Mesenchymal stem cell (in vitro differentiated cells and primary cell): Measurements from ENCODE around the gene HEYL. TPM values are rescaled to one million over a fixed set of nuclear protein-coding genes. Genes with fewer than 3 reads are reported as not detected.

Source experiments
- DNase-seq: peaks from one replicate; pipeline ENCODE4 v3.0.0-alpha.2; 2013
- H2AFZ ChIP-seq: one replicate; pipeline ENCODE4 v1.6.1; 2013; ENCODE audit warnings: low read depth, mild to moderate bottlenecking, control low read depth, inconsistent platforms, low read length, moderate library complexity
- H2AK5ac ChIP-seq: 2 replicates; pipeline ENCODE4 v1.6.1; 2013; ENCODE audit warnings: low read length, moderate library complexity, mild to moderate bottlenecking, inconsistent platforms; ENCODE audit not compliant: severe bottlenecking
- H2BK120ac ChIP-seq: one replicate; pipeline ENCODE4 v1.6.1; 2013; ENCODE audit warnings: low read depth, mild to moderate bottlenecking, inconsistent platforms, low read length, moderate library complexity
- H2BK12ac ChIP-seq, 2 experiments: one replicate each; pipeline ENCODE4 v1.6.1; 2013; ENCODE audit warnings: inconsistent platforms in 2 of 2, low read length in 2 of 2, mild to moderate bottlenecking in 2 of 2, moderate library complexity in 2 of 2, control low read depth in 1 of 2
- H2BK15ac ChIP-seq: one replicate; pipeline ENCODE4 v1.6.1; 2013; ENCODE audit warnings: mild to moderate bottlenecking, low read depth, inconsistent platforms; ENCODE audit not compliant: poor library complexity, severe bottlenecking
- H2BK5ac ChIP-seq: 2 replicates; pipeline ENCODE4 v1.6.1; 2013; ENCODE audit warnings: low read depth, mild to moderate bottlenecking, low read length, control low read depth, inconsistent platforms; ENCODE audit not compliant: poor library complexity, severe bottlenecking
- H3K14ac ChIP-seq, 2 experiments: one replicate each; pipeline ENCODE4 v1.6.1; 2013; ENCODE audit warnings: inconsistent platforms in 2 of 2, low read length in 2 of 2, control low read depth in 1 of 2, mild to moderate bottlenecking in 1 of 2, moderate library complexity in 1 of 2
- H3K18ac ChIP-seq, 2 experiments: one replicate each; pipeline ENCODE4 v1.6.1; 2013; ENCODE audit warnings: inconsistent platforms in 2 of 2, low read length in 2 of 2, control low read depth in 1 of 2, low read depth in 1 of 2, mild to moderate bottlenecking in 1 of 2
- H3K23ac ChIP-seq, 2 experiments: one replicate each; pipeline ENCODE4 v1.6.1; 2013; ENCODE audit warnings: inconsistent platforms in 2 of 2, low read length in 2 of 2, mild to moderate bottlenecking in 2 of 2, moderate library complexity in 2 of 2, control low read depth in 1 of 2
- H3K27ac ChIP-seq: 2 replicates; pipeline ENCODE4 v1.5.1; 2013; ENCODE audit warnings: mild to moderate bottlenecking, moderate library complexity, low read length, control low read depth, inconsistent platforms; ENCODE audit not compliant: poor library complexity, severe bottlenecking
- H3K27me3 ChIP-seq, 2 experiments: 2 replicates each; pipeline versions ENCODE4 v1.6.1 to v1.7.0; 2013; ENCODE audit warnings: low read length in 2 of 2, mild to moderate bottlenecking in 2 of 2, moderate library complexity in 2 of 2, control low read depth in 1 of 2, inconsistent platforms in 1 of 2; ENCODE audit not compliant: control insufficient read depth in 1 of 2, insufficient read depth in 1 of 2
- H3K36me3 ChIP-seq, 2 experiments: 2 replicates each; pipeline versions ENCODE4 v1.6.1 to v1.7.0; 2013; ENCODE audit warnings: low read length in 2 of 2, control low read depth in 1 of 2, inconsistent platforms in 1 of 2, low read depth in 1 of 2, mild to moderate bottlenecking in 1 of 2; ENCODE audit not compliant: insufficient read depth in 2 of 2, control insufficient read depth in 1 of 2
- H3K4ac ChIP-seq, 2 experiments: one replicate each; pipeline ENCODE4 v1.6.1; 2013; ENCODE audit warnings: inconsistent platforms in 2 of 2, low read length in 2 of 2, mild to moderate bottlenecking in 2 of 2, moderate library complexity in 2 of 2, control low read depth in 1 of 2, low read depth in 1 of 2
- H3K4me1 ChIP-seq: 2 replicates; pipeline ENCODE4 v1.6.1; 2013; ENCODE audit warnings: low read depth, low read length, control low read depth; ENCODE audit not compliant: control insufficient read depth, insufficient read depth
- H3K4me2 ChIP-seq: 2 replicates; pipeline ENCODE4 v1.6.1; 2013; ENCODE audit warnings: low read length, mild to moderate bottlenecking, inconsistent platforms; ENCODE audit not compliant: poor library complexity, severe bottlenecking
- H3K4me3 ChIP-seq, 2 experiments: 2 replicates each; pipeline versions ENCODE4 v1.5.1 to v1.7.0; 2013; ENCODE audit warnings: low read length in 2 of 2, mild to moderate bottlenecking in 2 of 2, control low read depth in 1 of 2, low read depth in 1 of 2; ENCODE audit not compliant: insufficient read depth in 1 of 2
- H3K79me1 ChIP-seq: replicated peaks from 2 replicates; pipeline ENCODE4 v1.6.1; 2013; ENCODE audit warnings: mild to moderate bottlenecking, control low read depth, low read length, inconsistent platforms; ENCODE audit not compliant: poor library complexity, severe bottlenecking
- H3K9ac ChIP-seq: 2 replicates; pipeline ENCODE4 v1.7.0; 2013; ENCODE audit warnings: mild to moderate bottlenecking, low read length, moderate library complexity
- H3K9me3 ChIP-seq: 2 replicates; pipeline ENCODE4 v1.7.0; 2013; ENCODE audit warnings: mild to moderate bottlenecking, low read length; ENCODE audit not compliant: control insufficient read depth
- H4K8ac ChIP-seq: one replicate; pipeline ENCODE4 v1.6.1; 2013; ENCODE audit warnings: inconsistent platforms, mild to moderate bottlenecking, low read length, moderate library complexity
- H4K91ac ChIP-seq: one replicate; pipeline ENCODE4 v1.6.1; 2013; ENCODE audit warnings: mild to moderate bottlenecking, low read length, inconsistent platforms
- whole genome bisulfite sequencing: methylation state at CpG from one replicate; pipeline ENCODE4 v1.1.7; 2013; ENCODE audit warnings: mixed read lengths; 5-methylcytosine and 5-hydroxymethylcytosine counted together
- polyA plus RNA-seq, 2 experiments: library from polyadenylated mRNA; stranded (reverse); fragments of 200-250 nt; gene quantifications; one replicate each; pipeline ENCODE4 v1.2.3, GENCODE V29; 2013

The HEYL gene
- polyA plus RNA-seq (2013, experiment 1 of 2): 1.3 TPM
- 1.3 TPM for polyA plus RNA-seq (2013, experiment 2 of 2)

- Histone ChIP-seq H2AFZ (peak within 1 kb of the TSS; percentile 76), H3K36me3 (peaks cover 0 to 2% of the 10 kb centered on the region in 2 experiments), H3K9ac (no peak within 1 kb of the TSS), H2BK120ac (no peak within 1 kb of the TSS), H2AK5ac (no peak within 1 kb of the TSS), H3K4me2 (no peak within 1 kb of the TSS), H3K4ac (peak within 1 kb of the TSS in 1 of 2 experiments; percentile 18), H3K14ac (peak within 1 kb of the TSS in 1 of 2 experiments; percentile 97), H3K23ac (peak within 1 kb of the TSS in 1 of 2 experiments; percentile 20), H3K27me3 (peaks cover 70 to 75% of the 10 kb centered on the region in 2 experiments), H2BK12ac (peak within 1 kb of the TSS in 1 of 2 experiments; percentile 84), H2BK15ac (peak within 1 kb of the TSS; percentile 36), H3K4me1 (peaks cover 3% of the 10 kb centered on the region), H3K4me3 (peak within 1 kb of the TSS; percentile 28 to 56), H3K27ac (no peak within 1 kb of the TSS), H3K18ac (peak within 1 kb of the TSS; percentile 79 to 89), H4K91ac (peak within 1 kb of the TSS; percentile 53), H3K9me3 (no peaks in the 10 kb centered on the region), H3K79me1 (no peaks in the 10 kb centered on the region), H2BK5ac (no peak within 1 kb of the TSS), H4K8ac (peak within 1 kb of the TSS; percentile 38)
- 6% methylated on average over 87 of the region's 88 CpGs for whole genome bisulfite sequencing
- DNase-seq: peak; percentile 74
Observed at GRCh38 chr1:39639305-39640130, at the start of gene HEYL. Gene HEYL (minus strand): TSS chr1:39639643. CDS start chr1:39639625, 18 bp downstream.

GRCh38 chr1:39689214-39689613 is 49.8 kb upstream of the HEYL start:
- Histone ChIP-seq H3K27me3 (peaks cover 89 to 94% of the 10 kb centered on the region in 2 experiments), H3K36me3 (no peaks in the 10 kb centered on the region), H3K4ac (no peak overlapping the region), H4K91ac (no peak overlapping the region), H3K9me3 (no peaks in the 10 kb centered on the region), H2AFZ (no peak overlapping the region), H3K9ac (no peak overlapping the region), H2BK5ac (no peak overlapping the region), H3K4me3 (no peak overlapping the region), H3K4me1 (peaks cover 14% of the 10 kb centered on the region), H2AK5ac (no peak overlapping the region), H3K18ac (no peak overlapping the region), H2BK12ac (no peak overlapping the region), H4K8ac (no peak overlapping the region), H3K27ac (no peak overlapping the region), H2BK120ac (no peak overlapping the region), H3K14ac (no peak overlapping the region), H3K4me2 (no peak overlapping the region), H2BK15ac (no peak overlapping the region), H3K23ac (no peak overlapping the region), H3K79me1 (no peaks in the 10 kb centered on the region)
- WGBS: 67% methylated on average over 2 of the region's 2 CpGs
- no peak for DNase-seq

- Histone ChIP-seq H3K4ac (no peak overlapping the region), H4K8ac (no peak overlapping the region), H3K4me3 (no peak overlapping the region), H3K4me1 (peaks cover 14% of the 10 kb centered on the region), H2AK5ac (no peak overlapping the region), H3K23ac (no peak overlapping the region), H4K91ac (no peak overlapping the region), H2AFZ (no peak overlapping the region), H2BK5ac (no peak overlapping the region), H3K18ac (no peak overlapping the region), H2BK15ac (no peak overlapping the region), H3K27me3 (peaks cover 89 to 94% of the 10 kb centered on the region in 2 experiments), H3K4me2 (no peak overlapping the region), H3K14ac (no peak overlapping the region), H2BK12ac (no peak overlapping the region), H3K36me3 (no peaks in the 10 kb centered on the region), H3K79me1 (no peaks in the 10 kb centered on the region), H3K27ac (no peak overlapping the region), H2BK120ac (no peak overlapping the region), H3K9me3 (no peaks in the 10 kb centered on the region), H3K9ac (no peak overlapping the region)
- no peak for DNase-seq
- WGBS: 33% methylated on average over 3 of the region's 3 CpGs
Observed at GRCh38 chr1:39688706-39689105, 49.3 kb upstream of the HEYL start.

DNA sequence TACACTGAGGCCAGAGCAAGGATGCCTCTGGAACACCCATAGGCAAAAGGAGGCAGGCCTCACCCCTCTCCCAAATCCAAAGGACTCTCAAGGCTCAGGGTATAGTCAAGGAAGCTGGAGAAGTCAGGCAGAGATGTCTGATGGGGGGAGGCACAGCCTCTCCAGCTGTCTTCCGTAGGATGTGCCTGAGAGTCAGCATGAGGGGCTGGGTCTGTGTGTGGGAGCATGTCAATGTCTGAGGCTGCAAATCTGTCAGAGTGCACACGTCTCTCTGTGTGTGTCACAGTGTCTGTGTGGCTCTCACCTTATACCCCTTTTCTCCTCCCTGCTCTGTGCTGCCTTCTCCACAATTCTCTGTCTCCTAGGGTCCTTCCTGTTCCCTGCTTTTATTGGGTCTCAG is 47.8 kb upstream of the HEYL start:
- H3K14ac ChIP-seq: no peak overlapping the region
- H3K36me3 ChIP-seq: no peaks in the 10 kb centered on the region
- no peak overlapping the region for H3K23ac ChIP-seq
- WGBS: 55% methylated on average over 2 of the region's 2 CpGs
- H3K4ac ChIP-seq: no peak overlapping the region
- H2AFZ ChIP-seq: no peak overlapping the region
- H2BK5ac ChIP-seq: no peak overlapping the region
- no peak overlapping the region for H3K4me2 ChIP-seq
- DNase-seq: no peak
- H2BK12ac ChIP-seq: no peak overlapping the region
- no peak overlapping the region for H2AK5ac ChIP-seq
- H3K18ac ChIP-seq: no peak overlapping the region
- H3K27me3 ChIP-seq: peaks cover 89 to 94% of the 10 kb centered on the region in 2 experiments
- H4K91ac ChIP-seq: no peak overlapping the region
- H3K79me1 ChIP-seq: no peaks in the 10 kb centered on the region
- H2BK15ac ChIP-seq: no peak overlapping the region
- no peaks in the 10 kb centered on the region for H3K9me3 ChIP-seq
- peaks cover 14% of the 10 kb centered on the region for H3K4me1 ChIP-seq
- no peak overlapping the region for H3K27ac ChIP-seq
- no peak overlapping the region for H3K9ac ChIP-seq
- no peak overlapping the region for H2BK120ac ChIP-seq
- no peak overlapping the region for H4K8ac ChIP-seq
- H3K4me3 ChIP-seq: no peak overlapping the region
